GM21576 (cell line): ENCODE measurements around the gene CD58.

Experiments used
- ATAC-seq: cut with Tn5 transposase; IDR thresholded peaks from one replicate; pipeline ENCODE4 v1.9.1; 2021; ENCODE audit warnings: mild to moderate bottlenecking, moderate library complexity; ENCODE audit not compliant: unreplicated experiment

CD58 gene

DNA sequence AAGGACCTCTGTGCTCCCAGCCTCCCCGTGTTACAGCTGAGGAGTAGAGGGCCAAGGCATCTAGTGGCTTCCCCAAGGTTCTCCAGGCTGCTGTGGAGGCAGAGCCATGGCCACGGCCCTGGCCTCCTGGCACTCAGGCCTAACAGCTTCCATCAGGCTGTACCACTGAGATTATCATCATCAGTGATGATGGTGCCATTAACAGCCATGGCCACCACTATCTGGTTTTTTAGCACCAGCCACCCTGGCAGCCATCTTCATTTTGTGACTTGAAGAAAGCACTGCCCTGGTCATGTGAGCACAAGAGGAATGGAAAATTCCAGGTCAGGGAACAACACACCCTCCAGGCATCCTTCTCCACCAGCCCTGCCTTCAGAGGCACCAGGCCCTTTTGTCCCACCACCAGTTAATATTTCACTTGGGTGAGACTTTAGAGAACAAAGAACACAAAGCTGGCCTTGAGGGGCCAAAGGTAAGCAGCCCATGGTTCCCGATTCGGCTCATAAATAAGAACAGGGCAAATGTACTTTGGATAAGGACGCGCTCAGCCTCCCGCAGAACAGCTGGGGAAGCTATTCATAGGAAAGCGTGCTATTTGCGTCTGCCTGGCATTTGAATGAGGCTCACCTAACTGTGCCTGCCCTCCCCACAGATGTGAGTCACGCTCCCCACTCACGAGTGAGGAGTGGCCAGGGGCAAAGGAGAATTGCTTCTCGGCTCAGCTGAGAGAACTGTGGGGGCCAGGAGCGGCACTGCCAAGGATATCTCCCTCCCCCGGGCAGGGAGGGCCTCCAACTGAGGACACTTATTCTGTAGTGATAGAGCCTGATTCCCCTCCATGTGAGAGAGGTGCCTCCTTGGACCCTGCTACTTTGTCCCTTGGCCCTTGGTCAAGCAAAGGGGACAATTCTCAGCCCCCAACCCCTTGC, 95.6 kb downstream of the CD58 start:
- ATAC-seq = no peak

DNA sequence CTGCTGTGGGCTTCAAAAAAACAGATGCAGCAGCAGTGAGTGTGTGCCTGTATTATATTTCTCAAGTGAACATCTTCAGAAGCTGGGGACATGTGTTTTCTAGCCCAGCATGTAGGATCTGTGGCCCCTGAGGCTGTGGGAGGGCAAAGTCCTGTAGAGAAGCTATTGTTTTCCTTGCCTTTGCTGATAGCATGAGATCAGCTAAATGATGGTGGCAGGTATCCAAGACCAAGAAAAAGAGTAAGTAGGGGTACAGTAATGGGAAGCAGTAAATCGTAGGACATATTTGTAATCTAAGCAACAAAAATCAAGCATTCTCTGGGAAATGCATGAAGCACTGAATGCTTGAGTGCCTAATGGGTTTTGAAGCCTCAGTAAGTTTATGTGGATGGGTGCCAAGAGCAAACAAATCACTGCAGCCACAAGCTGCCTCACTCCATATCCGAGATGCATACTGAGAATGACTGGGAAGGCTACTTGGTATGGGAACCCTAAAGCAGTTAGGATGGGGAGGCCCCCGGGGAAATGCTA, 98.3 kb downstream of the CD58 start:
- ATAC-seq = no peak

DNA sequence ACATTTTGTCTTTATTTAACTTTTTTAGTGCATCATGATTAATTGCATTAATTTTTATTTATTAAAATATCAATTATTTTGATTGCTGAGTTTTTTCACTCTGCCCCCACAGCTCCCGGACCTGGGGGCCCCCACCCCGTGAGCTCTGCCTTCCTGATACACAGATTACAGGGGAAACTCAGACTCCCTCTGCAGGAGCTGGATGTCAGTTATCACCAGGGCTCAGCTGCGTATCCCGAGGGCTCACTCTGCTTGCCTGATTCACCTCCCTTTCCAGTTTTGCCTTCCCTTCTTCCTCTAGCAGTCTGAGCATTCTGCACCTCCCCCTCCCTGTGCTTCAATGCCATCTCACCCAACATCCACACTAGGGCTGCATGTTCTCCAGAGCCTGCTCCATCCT, 99.6 kb downstream of the CD58 start:
- no peak for ATAC-seq

DNA sequence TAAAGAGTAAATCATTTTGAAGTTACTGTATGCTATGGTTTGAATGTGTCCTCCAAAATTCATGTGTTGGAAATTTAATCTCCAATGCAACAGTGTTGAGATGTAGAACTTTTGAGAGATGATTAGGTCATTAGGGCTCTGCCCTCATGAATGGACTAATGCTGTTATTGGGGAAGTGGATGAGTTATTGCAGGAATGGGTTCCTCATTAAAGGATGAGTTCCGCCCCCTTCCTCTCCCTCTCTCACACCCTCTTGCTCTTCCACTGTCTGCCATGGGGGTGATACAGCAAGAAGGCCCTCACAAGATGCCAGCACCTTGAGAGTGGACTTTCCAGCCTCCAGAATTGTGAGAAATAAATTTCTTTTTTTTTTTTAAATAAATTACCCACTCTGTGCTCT, 100.2 kb downstream of the CD58 start:
- no peak for ATAC-seq

DNA sequence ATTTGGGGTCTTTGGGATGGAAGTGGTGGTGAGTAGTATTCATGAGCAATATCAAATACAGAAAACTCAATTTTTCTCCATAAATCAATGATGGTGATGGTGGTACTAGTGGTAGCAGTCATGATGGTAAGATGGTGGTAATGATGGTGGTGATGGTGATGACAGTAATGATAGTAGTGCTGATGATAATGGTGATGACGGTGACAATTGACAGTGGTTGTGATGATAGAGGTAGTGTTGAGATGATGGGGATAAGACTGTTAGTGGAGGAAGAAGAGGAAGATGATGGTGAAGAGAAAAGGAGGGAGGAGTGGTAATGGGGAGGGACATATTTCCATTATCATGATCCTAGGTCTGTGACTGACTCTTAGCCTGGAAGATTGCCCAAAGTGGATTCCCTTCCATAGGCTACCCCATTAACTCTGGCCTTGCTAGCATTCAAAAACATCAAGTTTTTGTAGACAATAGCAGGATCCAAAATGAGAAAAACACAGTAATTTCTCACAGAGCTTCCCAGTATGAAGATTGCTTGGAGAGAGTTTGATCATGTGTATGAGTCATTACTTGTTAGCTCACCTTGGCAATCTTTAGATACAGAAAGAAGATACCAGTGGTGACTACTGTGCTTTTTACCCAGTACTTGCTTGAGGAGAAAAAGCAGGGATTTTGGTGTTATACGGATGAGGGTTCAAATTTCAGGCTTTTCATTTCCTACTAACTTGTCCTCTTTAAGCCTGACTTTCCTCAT, 103.8 kb downstream of the CD58 start:
- no peak for ATAC-seq

DNA sequence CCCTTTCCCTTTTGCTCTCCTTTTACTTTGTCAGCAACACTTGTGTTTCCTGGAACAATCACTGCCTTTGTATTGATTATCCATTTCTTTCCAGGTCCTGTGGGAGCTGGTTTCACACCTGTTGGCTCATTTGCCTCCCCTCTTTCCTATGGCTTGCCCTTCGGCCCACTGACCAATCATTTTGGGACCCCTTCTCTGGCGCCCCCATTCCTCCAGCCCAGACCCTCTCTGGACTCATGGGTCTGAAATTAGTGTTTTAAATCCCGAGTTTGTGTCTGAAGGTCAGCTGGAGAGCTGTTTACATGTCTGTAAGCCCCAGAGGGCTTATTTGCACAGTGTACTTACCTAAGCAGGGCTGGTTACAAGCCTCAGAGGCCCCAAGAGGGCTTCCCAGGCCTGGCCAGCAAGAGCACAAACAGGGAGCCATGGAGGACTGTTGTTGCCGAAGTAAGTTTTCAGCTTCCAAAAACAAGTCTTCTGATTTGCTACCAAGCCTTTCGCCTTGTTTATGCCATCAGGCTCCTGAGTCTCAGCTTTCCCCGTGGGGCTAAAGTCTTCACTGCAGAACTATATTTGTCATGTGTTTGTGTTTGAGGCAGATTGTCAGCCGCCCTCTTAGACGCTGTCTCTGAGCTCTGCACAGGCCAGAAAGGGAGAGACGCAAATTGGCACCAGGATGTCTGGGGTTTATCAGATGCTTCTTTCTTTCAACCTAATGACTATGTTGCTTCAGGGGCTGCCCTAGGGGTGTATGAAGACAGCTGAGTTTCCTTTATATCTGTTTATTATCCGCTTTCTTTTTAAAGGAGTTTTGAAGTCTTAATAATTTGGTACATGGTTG, 104.8 kb downstream of the CD58 start:
- no peak for ATAC-seq

DNA sequence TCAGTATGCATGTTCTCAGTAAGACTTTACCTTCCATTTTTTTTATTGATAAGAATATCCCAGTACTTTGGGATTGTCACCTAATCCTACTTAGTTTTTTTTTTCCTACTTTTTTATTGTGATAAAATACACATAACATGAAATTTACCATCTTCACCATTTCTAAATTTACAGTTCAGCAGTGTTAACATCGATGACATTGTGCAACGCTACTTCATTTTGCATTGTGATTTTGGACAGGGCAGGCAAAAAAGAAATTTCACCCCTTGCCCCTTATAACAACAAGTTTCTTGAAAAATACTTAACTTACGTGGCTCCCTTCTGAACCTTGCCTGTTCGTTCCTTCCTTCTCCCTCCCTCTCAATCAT, 105.4 kb downstream of the CD58 start:
- no peak for ATAC-seq
